HFF-Myc (cell line): Measurements from ENCODE around the gene FAM43A.

Experiments used
- DNase-seq: peaks from one replicate; pipeline ENCODE4 v3.0.0-alpha.2; 2011; ENCODE audit warnings: low read depth; ENCODE audit errors: extremely low read depth
- H3K4me3 ChIP-seq: replicated peaks from 2 replicates; pipeline ENCODE4 v1.5.1; 2011; ENCODE audit warnings: low read depth, mild to moderate bottlenecking, control low read depth, low read length
- CTCF ChIP-seq: IDR thresholded peaks from 2 replicates; pipeline ENCODE4 v1.5.1; 2012; ENCODE audit warnings: mild to moderate bottlenecking, low read depth, low read length, control low read depth; ENCODE audit errors: missing control alignments

FAM43A gene

GRCh38 chr3:194714137-194714455 is 28.4 kb downstream of the FAM43A start:
- no peak for TF ChIP-seq CTCF

GRCh38 chr3:194714564-194714963 is 28.9 kb downstream of the FAM43A start:
- no peak for DNase-seq
- H3K4me3 ChIP-seq, result no peak overlapping the region
- TF ChIP-seq CTCF, result no peak

More at GRCh38 chr3:194714137-194714455, 28.4 kb downstream of the FAM43A start:
- H3K4me3 ChIP-seq, result no peak overlapping the region
- DNase-seq, result no peak

GRCh38 chr3:194715022-194715800 is 29.5 kb downstream of the FAM43A start:
- TF ChIP-seq CTCF, result no peak
- no peak for DNase-seq
- no peak overlapping the region for H3K4me3 ChIP-seq

- no peak for TF ChIP-seq CTCF
- DNase-seq, result no peak
- H3K4me3 ChIP-seq, result no peak overlapping the region
These were observed 32.4 kb downstream of the FAM43A start for GRCh38 chr3:194718079-194718478.

GRCh38 chr3:194720048-194720447 is 34.4 kb downstream of the FAM43A start:
- no peak overlapping the region for H3K4me3 ChIP-seq
- no peak for DNase-seq

GRCh38 chr3:194723846-194724618 is 38.3 kb downstream of the FAM43A start:
- no peak for TF ChIP-seq CTCF
- DNase-seq, result no peak
- no peak overlapping the region for H3K4me3 ChIP-seq

More at GRCh38 chr3:194720048-194720447, 34.4 kb downstream of the FAM43A start:
- TF ChIP-seq CTCF, result no peak
